OCI-LY7 (cell line): Measurements from ENCODE around the gene CLCF1.

Experiments used
- CTCF ChIP-seq: fragments of 200-600 bp; sonication (generic); conservative IDR thresholded peaks from 2 replicates; pipeline ENCODE4 v1.5.1; 2014; ENCODE audit warnings: mild to moderate bottlenecking, antibody characterized with exemption, low read length, moderate library complexity, mixed read lengths
- EZH2phosphoT487 ChIP-seq: fragments of 200-600 bp; sonication (generic); IDR thresholded peaks from 2 replicates; pipeline ENCODE4 v1.6.1; 2018; ENCODE audit warnings: low read depth, borderline replicate concordance, mild to moderate bottlenecking, mixed run types, antibody characterized with exemption, low read length, moderate library complexity, mixed read lengths

DNA sequence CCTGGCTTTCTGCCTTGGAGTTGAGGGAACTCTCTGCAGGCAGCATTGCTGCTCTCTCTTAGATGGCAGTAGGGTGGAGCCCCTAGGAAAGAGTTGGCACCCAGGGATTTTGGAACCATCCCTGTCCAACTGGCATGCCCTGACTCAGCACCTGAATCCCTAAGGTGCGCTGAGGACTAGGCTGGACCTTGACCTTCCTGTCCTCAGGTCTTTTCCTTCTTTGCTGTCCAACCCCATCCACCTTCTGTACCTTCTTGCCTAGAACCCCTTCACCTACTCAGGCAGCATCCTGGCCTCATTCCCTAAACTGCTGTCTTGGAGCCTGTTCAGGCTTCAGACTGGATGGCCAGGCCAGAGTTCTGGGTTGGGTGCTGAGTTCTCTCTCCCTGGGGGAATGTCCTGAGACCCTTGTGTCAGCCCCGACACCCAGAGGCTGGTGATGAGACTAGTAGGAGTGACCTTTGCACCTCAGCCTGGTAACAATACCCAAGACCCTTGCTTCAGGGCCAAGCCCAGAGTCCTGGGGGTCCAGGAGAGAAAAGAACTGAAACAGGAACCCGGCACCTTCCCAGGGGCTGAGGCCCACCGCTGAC is 17.5 kb downstream of the CLCF1 start:
- TF ChIP-seq CTCF (no peak), EZH2phosphoT487 (no peak)
